C4-2B (cell line): ENCODE data around the gene NRIP1.

ENCODE experiments used
- CTCF ChIP-seq: fragments of 450-650 bp; conservative IDR thresholded peaks from 2 replicates; pipeline ENCODE4 v1.5.1; 2017; ENCODE audit warnings: mild to moderate bottlenecking
- ZFX ChIP-seq: fragments of 450-650 bp; IDR thresholded peaks from 2 replicates; pipeline ENCODE4 v1.6.1; 2017

- TF ChIP-seq CTCF (no peak), ZFX (no peak)
These were observed 11.3 kb downstream of the NRIP1 start for GRCh38 chr21:15053500-15053899.
